ENCODE results near the gene S100A16. TPM values are rescaled to one million over a fixed set of nuclear protein-coding genes. Genes with fewer than 3 reads are reported as not detected.

S100A16 gene
- total and polyA plus RNA-seq, 8 donors, result 8.9 to 361 (median 120) TPM

- intact Hi-C loops (cut with DNase I; ENCODE audit: low total_unique reads), result no loop called here
- H3K4me3 ChIP-seq, result peak overlapping the region in 1 of 4 donors; percentile 43
These were observed 1.4 kb upstream of the S100A16 start for GRCh38 chr1:153614189-153614900.

GRCh38 chr1:153613406-153613805, 469 bp upstream of the S100A16 start:
- 51 to 70% (median 55%) methylated on average over 3 to 5 of the region's 5 CpGs for WGBS, 5 donors
- TF ChIP-seq POLR2A (IDR thresholded peaks at IDR 0.05) (no peak), EP300 (IDR thresholded peaks at IDR 0.05) (no peak), CTCF (IDR thresholded peaks at IDR 0.05) (no peak), POLR2AphosphoS5 (IDR thresholded peaks at IDR 0.05) (no peak)
- H3K9me3 ChIP-seq, result no peaks in the 10 kb centered on the region
- peak overlapping the region; percentile 87 to 90 (median 89) for H3K27ac ChIP-seq
- intact Hi-C loops (cut with DNase I; ENCODE audit: low total_unique reads), result no loop called here
- H3K4me3 ChIP-seq, result peak overlapping the region; percentile 54 to 76 (median 66)
- no peaks in the 10 kb centered on the region for H3K27me3 ChIP-seq
- H3K4me1 ChIP-seq, result peaks cover 59 to 91% (median 76%) of the 10 kb centered on the region in 4 donors
- peaks cover 0 to 5% (median 0%) of the 10 kb centered on the region in 4 donors for H3K36me3 ChIP-seq
- DNase-seq, result no peak

More at GRCh38 chr1:153614189-153614900, 1.4 kb upstream of the S100A16 start:
- Histone ChIP-seq H3K27me3 (no peaks in the 10 kb centered on the region), H3K27ac (peak overlapping the region; percentile 40 to 90 (median 88)), H3K36me3 (peaks cover 0 to 14% (median 7%) of the 10 kb centered on the region in 4 donors), H3K9me3 (no peaks in the 10 kb centered on the region), H3K4me1 (peaks cover 49 to 81% (median 66%) of the 10 kb centered on the region in 4 donors)
- TF ChIP-seq CTCF (IDR thresholded peaks at IDR 0.05), result no peak
- TF ChIP-seq EP300 (IDR thresholded peaks at IDR 0.05), result no peak
- no peak for TF ChIP-seq POLR2A (IDR thresholded peaks at IDR 0.05)
- no peak for TF ChIP-seq POLR2AphosphoS5 (IDR thresholded peaks at IDR 0.05)
- 52 to 83% (median 74%) methylated on average over 2 of the region's 2 CpGs for WGBS, 5 donors
- peak in 1 of 2 donors; percentile 12 for DNase-seq

- TF ChIP-seq EP300 (IDR thresholded peaks at IDR 0.05) (no peak), POLR2A (IDR thresholded peaks at IDR 0.05) (no peak), CTCF (IDR thresholded peaks at IDR 0.05) (no peak)
These were observed 704 bp downstream of the S100A16 start for GRCh38 chr1:153612111-153612754.

GRCh38 chr1:153611356-153611755, 1.6 kb downstream of the S100A16 start:
- intact Hi-C loops (cut with DNase I; ENCODE audit: low total_unique reads), result no loop called here
- H3K9me3 ChIP-seq, result no peaks in the 10 kb centered on the region
- no peaks in the 10 kb centered on the region for H3K27me3 ChIP-seq
- peak overlapping the region in 4 of 5 donors; percentile 87 to 90 (median 88) for H3K27ac ChIP-seq
- no peak for TF ChIP-seq POLR2A (IDR thresholded peaks at IDR 0.05)
- no peak for TF ChIP-seq EP300 (IDR thresholded peaks at IDR 0.05)
- TF ChIP-seq POLR2AphosphoS5 (IDR thresholded peaks at IDR 0.05), result no peak
- no peak for TF ChIP-seq CTCF (IDR thresholded peaks at IDR 0.05)
- peaks cover 15 to 17% (median 17%) of the 10 kb centered on the region in 4 donors for H3K36me3 ChIP-seq
- DNase-seq, result no peak
- H3K4me3 ChIP-seq, result peak overlapping the region; percentile 54 to 76 (median 66)
- peaks cover 50 to 80% (median 69%) of the 10 kb centered on the region in 4 donors for H3K4me1 ChIP-seq
- 49 to 71% (median 53%) methylated on average over 1 of the region's 1 CpG for WGBS, 5 donors

More at GRCh38 chr1:153612111-153612754, 704 bp downstream of the S100A16 start:
- intact Hi-C loops (cut with DNase I; ENCODE audit: low total_unique reads), result no loop called here
- Histone ChIP-seq H3K27ac (peak overlapping the region; percentile 87 to 90 (median 89)), H3K4me1 (peaks cover 59 to 89% (median 77%) of the 10 kb centered on the region in 4 donors), H3K4me3 (peak overlapping the region; percentile 54 to 76 (median 66)), H3K27me3 (no peaks in the 10 kb centered on the region), H3K36me3 (peaks cover 6 to 9% (median 8%) of the 10 kb centered on the region in 4 donors), H3K9me3 (no peaks in the 10 kb centered on the region)
- 20 to 38% (median 22%) methylated on average over 10 to 11 of the region's 11 CpGs for WGBS, 5 donors
- DNase-seq, result peak in 1 of 2 donors; percentile 62

Measured in stomach (tissue), 9 donors.